GM23338 (cell line): ENCODE results near the gene PHTF2.

Experiments
- CREB1 ChIP-seq: fragments of 250-450 bp; sonication (Bioruptor Pico); IDR thresholded peaks from 2 replicates; pipeline ENCODE4 v1.5.0; 2020; ENCODE audit warnings: low read depth, mild to moderate bottlenecking, moderate library complexity
- EZH2 ChIP-seq: fragments of 200-600 bp; sonication (generic); IDR thresholded peaks from one replicate; pipeline ENCODE4 v1.8.0; 2017; ENCODE audit warnings: antibody characterized with exemption, mild to moderate bottlenecking, low read depth; ENCODE audit not compliant: unreplicated experiment
- EZH2phosphoT487 ChIP-seq: fragments of 200-600 bp; sonication (generic); IDR thresholded peaks from one replicate; pipeline ENCODE4 v1.8.1; 2018; ENCODE audit warnings: antibody characterized with exemption; ENCODE audit not compliant: unreplicated experiment
- JUNB ChIP-seq: IDR thresholded peaks from one replicate; pipeline ENCODE4 v1.6.1; 2016; ENCODE audit warnings: antibody characterized with exemption; ENCODE audit not compliant: unreplicated experiment
- NANOG ChIP-seq: IDR thresholded peaks from 2 replicates; pipeline ENCODE4 v1.6.1; 2016; ENCODE audit warnings: antibody characterized with exemption, borderline replicate concordance
- POLR2AphosphoS5 ChIP-seq: IDR thresholded peaks from 2 replicates; pipeline ENCODE4 v1.6.1; 2016; ENCODE audit warnings: antibody characterized with exemption, low read depth
- STAT1 ChIP-seq: IDR thresholded peaks from one replicate; pipeline ENCODE4 v1.6.1; 2016; ENCODE audit warnings: antibody characterized with exemption; ENCODE audit not compliant: unreplicated experiment
- ZNF114 ChIP-seq: fragments of 250-450 bp; sonication (Bioruptor Pico); IDR thresholded peaks from 2 replicates; pipeline ENCODE4 v1.5.0; 2020; ENCODE audit warnings: mild to moderate bottlenecking, moderate library complexity
- ZNF331 ChIP-seq: fragments of 250-450 bp; sonication (Bioruptor Pico); IDR thresholded peaks from 2 replicates; pipeline ENCODE4 v1.5.0; 2020; ENCODE audit warnings: low read depth, mild to moderate bottlenecking, moderate library complexity
- TF ChIP-seq, protein P1 (sequence below): IDR thresholded peaks from one replicate; pipeline ENCODE4 v1.6.1; 2018; ENCODE audit warnings: antibody characterized with exemption; ENCODE audit not compliant: unreplicated experiment
- TF ChIP-seq, protein P2 (sequence below), 2 experiments: fragments of 200-600 bp in 1 of 2; sonication (generic) in 1 of 2; conservative IDR thresholded peaks; 2 replicates each; pipeline versions ENCODE4 v1.5.1 to v1.6.1; 2016 to 2017; ENCODE audit warnings: antibody characterized with exemption in 2 of 2, low read depth in 2 of 2, mild to moderate bottlenecking in 2 of 2, moderate library complexity in 1 of 2
- TF ChIP-seq, protein P3 (sequence below): IDR thresholded peaks from 2 replicates; pipeline ENCODE4 v1.6.1; 2016; ENCODE audit warnings: antibody characterized with exemption
- TF ChIP-seq, protein P4 (sequence below): fragments of 250-450 bp; sonication (Bioruptor Pico); IDR thresholded peaks from 2 replicates; pipeline ENCODE4 v1.5.0; 2020; ENCODE audit warnings: mild to moderate bottlenecking, moderate library complexity

DNA sequence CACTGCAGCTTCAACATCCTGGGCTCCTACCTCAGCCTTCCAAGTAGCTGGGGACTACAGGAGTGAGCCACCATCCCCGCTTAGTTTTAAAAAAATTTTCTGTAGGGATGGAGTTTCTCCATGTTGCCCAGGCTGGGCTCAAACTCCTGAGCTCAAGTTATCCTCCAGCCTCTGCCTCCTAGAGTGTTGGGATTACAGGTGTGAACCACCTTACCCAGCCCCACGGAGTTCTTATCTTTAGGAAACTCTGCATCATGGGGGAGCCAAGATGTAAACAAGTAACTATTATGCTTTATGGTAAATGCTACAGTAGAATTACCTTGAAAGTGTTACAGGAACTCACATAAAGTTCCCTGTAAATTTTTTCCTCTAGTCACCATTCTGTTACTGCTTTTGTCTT lies 65.3 kb downstream of the PHTF2 start:
- TF ChIP-seq, protein P1, sequence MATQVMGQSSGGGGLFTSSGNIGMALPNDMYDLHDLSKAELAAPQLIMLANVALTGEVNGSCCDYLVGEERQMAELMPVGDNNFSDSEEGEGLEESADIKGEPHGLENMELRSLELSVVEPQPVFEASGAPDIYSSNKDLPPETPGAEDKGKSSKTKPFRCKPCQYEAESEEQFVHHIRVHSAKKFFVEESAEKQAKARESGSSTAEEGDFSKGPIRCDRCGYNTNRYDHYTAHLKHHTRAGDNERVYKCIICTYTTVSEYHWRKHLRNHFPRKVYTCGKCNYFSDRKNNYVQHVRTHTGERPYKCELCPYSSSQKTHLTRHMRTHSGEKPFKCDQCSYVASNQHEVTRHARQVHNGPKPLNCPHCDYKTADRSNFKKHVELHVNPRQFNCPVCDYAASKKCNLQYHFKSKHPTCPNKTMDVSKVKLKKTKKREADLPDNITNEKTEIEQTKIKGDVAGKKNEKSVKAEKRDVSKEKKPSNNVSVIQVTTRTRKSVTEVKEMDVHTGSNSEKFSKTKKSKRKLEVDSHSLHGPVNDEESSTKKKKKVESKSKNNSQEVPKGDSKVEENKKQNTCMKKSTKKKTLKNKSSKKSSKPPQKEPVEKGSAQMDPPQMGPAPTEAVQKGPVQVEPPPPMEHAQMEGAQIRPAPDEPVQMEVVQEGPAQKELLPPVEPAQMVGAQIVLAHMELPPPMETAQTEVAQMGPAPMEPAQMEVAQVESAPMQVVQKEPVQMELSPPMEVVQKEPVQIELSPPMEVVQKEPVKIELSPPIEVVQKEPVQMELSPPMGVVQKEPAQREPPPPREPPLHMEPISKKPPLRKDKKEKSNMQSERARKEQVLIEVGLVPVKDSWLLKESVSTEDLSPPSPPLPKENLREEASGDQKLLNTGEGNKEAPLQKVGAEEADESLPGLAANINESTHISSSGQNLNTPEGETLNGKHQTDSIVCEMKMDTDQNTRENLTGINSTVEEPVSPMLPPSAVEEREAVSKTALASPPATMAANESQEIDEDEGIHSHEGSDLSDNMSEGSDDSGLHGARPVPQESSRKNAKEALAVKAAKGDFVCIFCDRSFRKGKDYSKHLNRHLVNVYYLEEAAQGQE, result no peak
- TF ChIP-seq, protein P2, sequence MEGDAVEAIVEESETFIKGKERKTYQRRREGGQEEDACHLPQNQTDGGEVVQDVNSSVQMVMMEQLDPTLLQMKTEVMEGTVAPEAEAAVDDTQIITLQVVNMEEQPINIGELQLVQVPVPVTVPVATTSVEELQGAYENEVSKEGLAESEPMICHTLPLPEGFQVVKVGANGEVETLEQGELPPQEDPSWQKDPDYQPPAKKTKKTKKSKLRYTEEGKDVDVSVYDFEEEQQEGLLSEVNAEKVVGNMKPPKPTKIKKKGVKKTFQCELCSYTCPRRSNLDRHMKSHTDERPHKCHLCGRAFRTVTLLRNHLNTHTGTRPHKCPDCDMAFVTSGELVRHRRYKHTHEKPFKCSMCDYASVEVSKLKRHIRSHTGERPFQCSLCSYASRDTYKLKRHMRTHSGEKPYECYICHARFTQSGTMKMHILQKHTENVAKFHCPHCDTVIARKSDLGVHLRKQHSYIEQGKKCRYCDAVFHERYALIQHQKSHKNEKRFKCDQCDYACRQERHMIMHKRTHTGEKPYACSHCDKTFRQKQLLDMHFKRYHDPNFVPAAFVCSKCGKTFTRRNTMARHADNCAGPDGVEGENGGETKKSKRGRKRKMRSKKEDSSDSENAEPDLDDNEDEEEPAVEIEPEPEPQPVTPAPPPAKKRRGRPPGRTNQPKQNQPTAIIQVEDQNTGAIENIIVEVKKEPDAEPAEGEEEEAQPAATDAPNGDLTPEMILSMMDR (conservative IDR thresholded peaks at IDR 0.05; ENCODE audit: low read depth in 2 of 2), result no peak
- TF ChIP-seq ZNF331 (no peak), CREB1 (no peak), POLR2AphosphoS5 (no peak), EZH2 (no peak), EZH2phosphoT487 (no peak), STAT1 (no peak), ZNF114 (CRISPR knock-in tag) (no peak), JUNB (no peak), NANOG (no peak)
- TF ChIP-seq, protein P3, sequence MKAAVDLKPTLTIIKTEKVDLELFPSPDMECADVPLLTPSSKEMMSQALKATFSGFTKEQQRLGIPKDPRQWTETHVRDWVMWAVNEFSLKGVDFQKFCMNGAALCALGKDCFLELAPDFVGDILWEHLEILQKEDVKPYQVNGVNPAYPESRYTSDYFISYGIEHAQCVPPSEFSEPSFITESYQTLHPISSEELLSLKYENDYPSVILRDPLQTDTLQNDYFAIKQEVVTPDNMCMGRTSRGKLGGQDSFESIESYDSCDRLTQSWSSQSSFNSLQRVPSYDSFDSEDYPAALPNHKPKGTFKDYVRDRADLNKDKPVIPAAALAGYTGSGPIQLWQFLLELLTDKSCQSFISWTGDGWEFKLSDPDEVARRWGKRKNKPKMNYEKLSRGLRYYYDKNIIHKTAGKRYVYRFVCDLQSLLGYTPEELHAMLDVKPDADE, result no peak
- TF ChIP-seq, protein P4, sequence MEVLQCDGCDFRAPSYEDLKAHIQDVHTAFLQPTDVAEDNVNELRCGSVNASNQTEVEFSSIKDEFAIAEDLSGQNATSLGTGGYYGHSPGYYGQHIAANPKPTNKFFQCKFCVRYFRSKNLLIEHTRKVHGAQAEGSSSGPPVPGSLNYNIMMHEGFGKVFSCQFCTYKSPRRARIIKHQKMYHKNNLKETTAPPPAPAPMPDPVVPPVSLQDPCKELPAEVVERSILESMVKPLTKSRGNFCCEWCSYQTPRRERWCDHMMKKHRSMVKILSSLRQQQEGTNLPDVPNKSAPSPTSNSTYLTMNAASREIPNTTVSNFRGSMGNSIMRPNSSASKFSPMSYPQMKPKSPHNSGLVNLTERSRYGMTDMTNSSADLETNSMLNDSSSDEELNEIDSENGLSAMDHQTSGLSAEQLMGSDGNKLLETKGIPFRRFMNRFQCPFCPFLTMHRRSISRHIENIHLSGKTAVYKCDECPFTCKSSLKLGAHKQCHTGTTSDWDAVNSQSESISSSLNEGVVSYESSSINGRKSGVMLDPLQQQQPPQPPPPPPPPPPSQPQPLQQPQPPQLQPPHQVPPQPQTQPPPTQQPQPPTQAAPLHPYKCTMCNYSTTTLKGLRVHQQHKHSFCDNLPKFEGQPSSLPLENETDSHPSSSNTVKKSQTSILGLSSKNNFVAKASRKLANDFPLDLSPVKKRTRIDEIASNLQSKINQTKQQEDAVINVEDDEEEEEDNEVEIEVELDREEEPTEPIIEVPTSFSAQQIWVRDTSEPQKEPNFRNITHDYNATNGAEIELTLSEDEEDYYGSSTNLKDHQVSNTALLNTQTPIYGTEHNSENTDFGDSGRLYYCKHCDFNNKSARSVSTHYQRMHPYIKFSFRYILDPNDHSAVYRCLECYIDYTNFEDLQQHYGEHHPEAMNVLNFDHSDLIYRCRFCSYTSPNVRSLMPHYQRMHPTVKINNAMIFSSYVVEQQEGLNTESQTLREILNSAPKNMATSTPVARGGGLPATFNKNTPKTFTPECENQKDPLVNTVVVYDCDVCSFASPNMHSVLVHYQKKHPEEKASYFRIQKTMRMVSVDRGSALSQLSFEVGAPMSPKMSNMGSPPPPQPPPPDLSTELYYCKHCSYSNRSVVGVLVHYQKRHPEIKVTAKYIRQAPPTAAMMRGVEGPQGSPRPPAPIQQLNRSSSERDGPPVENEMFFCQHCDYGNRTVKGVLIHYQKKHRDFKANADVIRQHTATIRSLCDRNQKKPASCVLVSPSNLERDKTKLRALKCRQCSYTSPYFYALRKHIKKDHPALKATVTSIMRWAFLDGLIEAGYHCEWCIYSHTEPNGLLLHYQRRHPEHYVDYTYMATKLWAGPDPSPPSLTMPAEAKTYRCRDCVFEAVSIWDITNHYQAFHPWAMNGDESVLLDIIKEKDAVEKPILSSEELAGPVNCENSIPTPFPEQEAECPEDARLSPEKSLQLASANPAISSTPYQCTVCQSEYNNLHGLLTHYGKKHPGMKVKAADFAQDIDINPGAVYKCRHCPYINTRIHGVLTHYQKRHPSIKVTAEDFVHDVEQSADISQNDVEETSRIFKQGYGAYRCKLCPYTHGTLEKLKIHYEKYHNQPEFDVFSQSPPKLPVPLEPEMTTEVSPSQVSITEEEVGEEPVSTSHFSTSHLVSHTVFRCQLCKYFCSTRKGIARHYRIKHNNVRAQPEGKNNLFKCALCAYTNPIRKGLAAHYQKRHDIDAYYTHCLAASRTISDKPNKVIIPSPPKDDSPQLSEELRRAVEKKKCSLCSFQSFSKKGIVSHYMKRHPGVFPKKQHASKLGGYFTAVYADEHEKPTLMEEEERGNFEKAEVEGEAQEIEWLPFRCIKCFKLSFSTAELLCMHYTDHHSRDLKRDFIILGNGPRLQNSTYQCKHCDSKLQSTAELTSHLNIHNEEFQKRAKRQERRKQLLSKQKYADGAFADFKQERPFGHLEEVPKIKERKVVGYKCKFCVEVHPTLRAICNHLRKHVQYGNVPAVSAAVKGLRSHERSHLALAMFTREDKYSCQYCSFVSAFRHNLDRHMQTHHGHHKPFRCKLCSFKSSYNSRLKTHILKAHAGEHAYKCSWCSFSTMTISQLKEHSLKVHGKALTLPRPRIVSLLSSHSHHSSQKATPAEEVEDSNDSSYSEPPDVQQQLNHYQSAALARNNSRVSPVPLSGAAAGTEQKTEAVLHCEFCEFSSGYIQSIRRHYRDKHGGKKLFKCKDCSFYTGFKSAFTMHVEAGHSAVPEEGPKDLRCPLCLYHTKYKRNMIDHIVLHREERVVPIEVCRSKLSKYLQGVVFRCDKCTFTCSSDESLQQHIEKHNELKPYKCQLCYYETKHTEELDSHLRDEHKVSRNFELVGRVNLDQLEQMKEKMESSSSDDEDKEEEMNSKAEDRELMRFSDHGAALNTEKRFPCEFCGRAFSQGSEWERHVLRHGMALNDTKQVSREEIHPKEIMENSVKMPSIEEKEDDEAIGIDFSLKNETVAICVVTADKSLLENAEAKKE (CRISPR knock-in tag), result no peak
